IPS-15b (cell line): ENCODE measurements around the gene OOSP4B.
"Not testable (repeated sequence)": the region's sequence is repeated elsewhere in the genome, so short reads cannot be mapped to it uniquely, and the experiment has no call there.

Experiments
- H3K27me3 ChIP-seq: one replicate; pipeline ENCODE4 v1.6.1; 2013; ENCODE audit warnings: low read length; ENCODE audit not compliant: control insufficient read depth, insufficient read depth
- H3K36me3 ChIP-seq: one replicate; pipeline ENCODE4 v1.6.1; 2013; ENCODE audit warnings: low read length; ENCODE audit not compliant: control insufficient read depth, insufficient read depth
- H3K4me1 ChIP-seq: one replicate; pipeline ENCODE4 v1.6.1; 2013; ENCODE audit warnings: mild to moderate bottlenecking, low read length; ENCODE audit not compliant: control insufficient read depth, insufficient read depth
- H3K4me3 ChIP-seq: one replicate; pipeline ENCODE4 v1.5.1; 2013; ENCODE audit warnings: low read depth, low read length
- H3K9ac ChIP-seq: one replicate; pipeline ENCODE4 v1.6.1; 2013; ENCODE audit warnings: low read depth, mild to moderate bottlenecking, low read length
- H3K9me3 ChIP-seq: one replicate; pipeline ENCODE4 v1.6.1; 2013; ENCODE audit warnings: mild to moderate bottlenecking, low read length; ENCODE audit not compliant: control insufficient read depth, insufficient read depth

OOSP4B gene

DNA sequence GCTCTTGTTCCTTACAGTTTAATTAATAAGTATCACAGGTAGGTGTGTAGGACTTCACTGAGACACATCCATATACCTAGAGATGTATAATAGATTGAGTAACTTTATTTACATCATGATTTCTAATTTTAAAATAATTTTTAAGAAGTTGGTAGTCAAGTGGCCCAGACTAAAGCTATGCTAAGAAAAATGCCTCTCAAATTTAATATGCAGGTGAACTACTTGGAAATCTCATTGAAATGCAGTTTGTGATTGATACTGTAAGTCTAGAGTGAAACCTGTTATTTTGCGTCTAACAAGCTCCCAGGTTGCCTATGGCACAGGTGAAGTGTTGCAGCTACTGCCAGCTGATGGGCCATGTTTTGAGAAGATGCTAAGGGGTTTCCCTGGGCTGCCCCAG is at the start of gene OOSP4B:
OOSP4B (plus strand) TSS at position 301 of the 400 bp plus-strand sequence.
- Histone ChIP-seq H3K27me3 (no peaks in the 10 kb centered on the region), H3K4me1 (peaks cover 11% of the 10 kb centered on the region), H3K4me3 (no peak within 1 kb of the TSS), H3K9ac (no peak within 1 kb of the TSS), H3K9me3 (no peaks in the 10 kb centered on the region), H3K36me3 (no peaks in the 10 kb centered on the region)

DNA sequence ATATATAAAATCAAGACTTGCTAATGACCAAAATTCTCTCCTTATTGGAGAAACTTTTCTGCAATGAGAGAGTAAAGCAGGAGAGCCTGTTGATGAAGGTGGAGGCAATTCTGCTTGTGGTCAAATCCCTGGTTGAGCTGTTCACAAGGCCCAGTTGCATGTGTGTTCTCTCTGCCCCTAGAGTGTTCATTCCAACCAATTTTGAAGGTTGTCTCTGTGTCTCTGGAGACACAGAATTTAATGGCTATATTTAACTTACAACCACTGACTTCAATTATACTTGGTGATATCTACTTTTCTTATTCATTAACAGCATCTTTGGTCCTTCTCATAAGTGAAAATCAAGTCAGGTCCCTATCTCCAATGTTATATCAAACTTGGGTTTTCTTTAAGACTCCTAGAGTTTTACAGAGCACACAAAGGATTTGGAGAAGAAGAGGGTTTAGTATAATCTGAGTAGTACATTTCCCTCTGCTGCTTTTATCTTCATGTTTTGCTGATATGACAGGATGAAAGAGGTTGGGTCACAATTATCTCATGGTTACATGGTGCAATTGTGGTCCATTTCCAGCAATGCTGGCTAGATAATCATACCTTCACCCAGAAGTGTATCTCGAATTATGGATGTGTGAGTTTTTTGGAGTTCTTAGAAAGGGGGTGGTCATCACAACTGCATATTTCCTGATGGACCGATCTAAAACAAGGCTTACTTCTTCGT is 49.1 kb upstream of the OOSP4B start:
- Histone ChIP-seq H3K9ac (no peak overlapping the region), H3K4me3 (no peak overlapping the region), H3K9me3 (no peaks in the 10 kb centered on the region), H3K27me3 (no peaks in the 10 kb centered on the region), H3K4me1 (no peaks in the 10 kb centered on the region), H3K36me3 (no peaks in the 10 kb centered on the region)

DNA sequence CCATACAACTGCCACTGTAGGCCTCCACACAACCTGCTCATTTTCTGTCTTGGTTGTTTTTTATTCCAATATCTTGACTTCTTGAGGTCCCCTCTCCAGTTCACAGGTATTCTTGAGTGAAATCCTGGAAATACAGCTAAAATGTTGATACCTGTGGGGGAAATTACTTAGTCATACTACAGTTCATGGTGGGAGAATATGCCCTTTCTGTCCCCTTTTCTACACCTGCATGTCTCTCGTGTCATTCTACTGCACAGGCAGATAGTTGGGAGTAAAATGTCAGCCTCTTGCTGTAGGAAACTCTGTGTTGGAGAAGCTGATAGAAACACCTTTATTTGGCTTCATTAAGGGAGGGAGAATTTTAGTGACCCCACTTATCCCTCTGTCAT is 48.6 kb upstream of the OOSP4B start:
- Histone ChIP-seq H3K9ac (no peak overlapping the region), H3K9me3 (no peaks in the 10 kb centered on the region)

DNA sequence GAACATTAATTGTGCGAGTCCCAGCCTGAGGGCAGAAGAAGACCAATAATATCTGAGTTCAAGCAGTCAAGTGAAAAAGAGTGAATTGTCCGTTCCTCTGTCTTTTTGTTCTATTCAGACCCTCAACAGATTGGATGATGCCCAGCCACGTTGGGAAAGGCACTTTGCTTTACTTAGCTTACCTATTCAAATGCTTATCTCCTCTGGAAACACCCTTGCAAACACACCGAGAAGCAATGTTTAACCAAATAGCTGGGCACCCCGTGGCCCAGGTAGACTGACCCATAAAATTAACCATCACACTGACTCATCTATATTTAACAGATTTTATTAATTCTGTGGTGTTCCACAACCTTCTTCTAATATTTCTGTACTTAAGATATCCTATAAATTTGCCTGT is 43.9 kb upstream of the OOSP4B start:
- Histone ChIP-seq H3K27me3 (no peaks in the 10 kb centered on the region), H3K4me1 (no peaks in the 10 kb centered on the region), H3K4me3 (no peak overlapping the region), H3K36me3 (no peaks in the 10 kb centered on the region), H3K9ac (no peak overlapping the region), H3K9me3 (no peaks in the 10 kb centered on the region)

More for the DNA sequence above, 48.6 kb upstream of the OOSP4B start:
- Histone ChIP-seq H3K27me3 (no peaks in the 10 kb centered on the region), H3K36me3 (no peaks in the 10 kb centered on the region), H3K4me3 (no peak overlapping the region), H3K4me1 (no peaks in the 10 kb centered on the region)

DNA sequence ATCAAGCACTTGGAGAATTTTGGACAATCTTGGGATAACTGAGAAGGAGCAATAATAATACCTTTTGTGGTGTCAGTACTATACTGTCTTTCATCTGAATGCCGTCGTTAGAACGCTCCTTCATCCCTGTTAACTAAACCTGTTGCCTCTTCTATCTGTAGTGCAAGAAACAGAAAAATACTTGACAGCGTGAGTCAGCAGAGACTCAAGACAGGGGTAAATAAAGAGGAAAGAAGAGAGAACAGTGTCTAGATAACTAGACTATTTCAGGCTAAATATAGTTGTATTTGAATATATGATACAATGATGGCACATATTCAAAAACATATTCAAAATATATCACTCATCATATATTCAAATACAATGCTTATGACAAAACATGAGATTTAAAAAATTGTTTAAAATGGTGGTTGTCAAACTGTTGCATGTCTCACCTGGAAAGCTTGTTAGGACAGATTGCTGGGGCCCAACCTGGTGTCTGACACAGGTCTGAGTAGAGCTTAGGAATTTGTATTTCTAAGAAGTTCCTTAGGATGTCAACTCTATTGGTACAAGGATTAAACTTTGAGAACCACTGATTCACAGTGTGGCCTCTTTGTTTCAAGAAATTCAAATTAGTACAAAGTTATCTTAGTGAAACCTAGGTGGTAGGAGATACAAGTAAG is 35.7 kb upstream of the OOSP4B start:
- no peaks in the 10 kb centered on the region for H3K36me3 ChIP-seq
- no peak overlapping the region for H3K9ac ChIP-seq
- H3K27me3 ChIP-seq, result no peaks in the 10 kb centered on the region
- no peak overlapping the region for H3K4me3 ChIP-seq
- no peaks in the 10 kb centered on the region for H3K9me3 ChIP-seq
- no peaks in the 10 kb centered on the region for H3K4me1 ChIP-seq

DNA sequence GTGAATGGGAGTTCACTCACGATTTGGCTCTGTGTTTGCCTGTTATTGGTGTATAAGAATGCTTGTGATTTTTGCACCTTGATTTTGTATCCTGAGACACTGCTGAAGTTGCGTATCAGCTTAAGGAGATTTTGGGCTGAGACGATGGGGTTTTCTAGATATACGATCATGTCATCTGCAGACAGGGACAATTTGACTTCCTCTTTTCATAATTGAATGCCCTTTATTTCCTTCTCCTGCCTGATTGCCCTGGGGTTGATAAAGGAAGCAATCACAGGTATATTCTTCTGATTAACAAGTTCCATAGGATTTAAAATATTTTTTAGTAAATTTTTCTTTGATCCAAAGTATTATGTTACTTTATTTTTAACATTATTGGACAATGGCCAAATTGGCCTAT is 34.9 kb upstream of the OOSP4B start:
- H3K4me1 ChIP-seq, H3K36me3 ChIP-seq, H3K27me3 ChIP-seq: not testable (repeated sequence)

DNA sequence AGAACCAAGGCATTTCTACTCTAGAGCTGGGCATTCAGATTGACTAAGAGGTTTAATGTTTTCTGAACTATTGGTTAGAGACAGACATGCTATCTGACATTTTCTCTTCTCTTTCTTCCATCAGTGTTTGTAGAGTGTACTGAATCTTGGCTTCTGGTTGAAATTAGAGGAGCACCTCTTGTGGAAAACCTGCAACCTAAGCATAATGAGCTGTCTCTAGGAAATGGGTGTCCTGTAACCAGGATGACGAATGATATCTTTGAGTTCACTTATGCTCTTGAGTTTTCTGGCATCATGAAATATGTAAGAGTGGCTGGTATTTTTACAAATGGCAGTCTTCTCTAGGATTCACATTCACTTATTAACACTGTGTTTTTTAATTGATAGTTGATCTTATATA is 33.8 kb upstream of the OOSP4B start:
- Histone ChIP-seq H3K4me3 (no peak overlapping the region), H3K27me3 (no peaks in the 10 kb centered on the region), H3K36me3 (no peaks in the 10 kb centered on the region), H3K4me1 (no peaks in the 10 kb centered on the region), H3K9ac (no peak overlapping the region), H3K9me3 (no peaks in the 10 kb centered on the region)

More for the DNA sequence above, 34.9 kb upstream of the OOSP4B start:
- H3K9ac ChIP-seq, H3K4me3 ChIP-seq, H3K9me3 ChIP-seq: not testable (repeated sequence)

DNA sequence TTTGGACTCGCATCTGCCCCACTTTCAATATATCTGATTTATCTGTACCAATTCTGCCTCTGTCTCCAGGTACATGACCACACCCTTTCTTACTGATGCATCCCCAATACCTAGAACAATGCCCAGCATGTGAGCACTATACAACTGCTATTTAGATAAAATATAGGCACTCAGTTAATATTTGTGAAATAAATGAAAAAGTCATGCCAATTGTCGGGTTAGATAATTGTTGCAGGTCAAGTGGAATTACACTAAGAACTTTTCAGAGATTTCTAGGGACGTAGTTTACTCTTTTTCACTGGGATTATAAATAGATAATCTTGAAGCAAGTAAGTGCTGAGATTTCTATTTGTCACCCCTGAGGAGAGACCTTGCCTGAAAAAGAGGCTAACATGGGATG is 32.6 kb upstream of the OOSP4B start:
- Histone ChIP-seq H3K36me3 (no peaks in the 10 kb centered on the region), H3K9me3 (no peaks in the 10 kb centered on the region)

DNA sequence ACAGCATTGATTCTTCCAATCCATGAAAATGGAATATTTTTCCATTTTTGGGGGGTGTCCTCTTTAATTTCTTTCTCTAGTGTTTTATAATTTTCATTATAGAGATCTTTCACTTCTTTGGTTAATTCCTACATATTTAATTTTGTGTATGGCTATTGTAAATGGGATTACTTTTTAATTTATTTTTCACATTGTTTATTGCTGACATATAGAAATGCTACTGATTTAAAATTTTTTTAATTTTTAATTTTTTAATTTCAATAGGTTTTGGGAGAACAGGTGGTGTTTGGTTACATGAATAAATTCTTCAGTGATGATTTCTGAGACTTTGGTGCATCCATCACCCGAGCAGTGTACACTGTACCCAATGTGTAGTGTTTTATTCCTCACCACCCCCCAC is 26.6 kb upstream of the OOSP4B start:
- Histone ChIP-seq H3K4me3 (no peak overlapping the region), H3K27me3 (no peaks in the 10 kb centered on the region), H3K4me1 (no peaks in the 10 kb centered on the region), H3K9ac (no peak overlapping the region), H3K9me3 (no peaks in the 10 kb centered on the region), H3K36me3 (no peaks in the 10 kb centered on the region)

More for the DNA sequence above, 32.6 kb upstream of the OOSP4B start:
- H3K4me1 ChIP-seq, result no peaks in the 10 kb centered on the region
- no peak overlapping the region for H3K9ac ChIP-seq
- H3K27me3 ChIP-seq, result no peaks in the 10 kb centered on the region
- no peak overlapping the region for H3K4me3 ChIP-seq

DNA sequence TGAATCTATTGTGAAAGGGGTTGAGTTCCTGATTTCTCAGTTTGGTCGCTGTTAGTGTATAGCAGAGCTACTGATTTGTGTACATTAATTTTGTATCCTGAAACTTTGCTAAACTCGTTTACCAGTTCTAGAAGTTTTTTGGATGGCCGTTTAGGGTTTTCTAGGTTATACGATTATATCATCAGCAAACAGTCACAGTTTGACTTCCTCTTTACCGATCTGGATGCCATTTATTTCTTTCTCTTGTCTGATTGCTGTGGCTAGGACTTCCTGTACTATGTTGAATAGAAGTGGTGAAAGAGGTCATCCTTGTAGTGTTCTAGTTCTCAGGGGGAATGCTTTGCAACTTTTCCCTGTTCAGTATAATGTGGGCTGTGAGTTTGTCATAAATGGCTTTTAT is 24.6 kb upstream of the OOSP4B start:
- H3K9me3 ChIP-seq, result no peaks in the 10 kb centered on the region
- no peaks in the 10 kb centered on the region for H3K27me3 ChIP-seq
- H3K4me1 ChIP-seq, result no peaks in the 10 kb centered on the region
- no peak overlapping the region for H3K4me3 ChIP-seq
- H3K36me3 ChIP-seq, result no peaks in the 10 kb centered on the region
- H3K9ac ChIP-seq, result no peak overlapping the region

DNA sequence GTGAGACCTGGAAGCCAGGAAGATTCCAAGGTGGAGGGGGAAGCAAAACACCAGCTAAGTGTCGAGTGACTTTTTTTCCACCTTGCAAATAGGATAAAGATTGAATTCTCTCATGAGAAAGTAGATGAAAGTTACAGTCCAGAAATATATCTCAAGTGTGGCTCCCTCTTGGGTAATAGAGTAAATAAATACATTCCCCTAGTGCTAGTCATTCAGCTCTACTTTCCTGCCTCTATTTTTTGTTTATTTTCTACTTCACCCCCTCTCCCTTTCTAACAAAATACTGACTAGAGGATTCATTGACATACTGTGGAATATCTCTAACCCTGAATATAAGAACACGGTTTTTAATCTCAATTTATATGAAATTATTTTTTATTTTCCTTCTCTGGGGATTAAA is 19.2 kb upstream of the OOSP4B start:
- no peak overlapping the region for H3K4me3 ChIP-seq
- H3K27me3 ChIP-seq, result no peaks in the 10 kb centered on the region

DNA sequence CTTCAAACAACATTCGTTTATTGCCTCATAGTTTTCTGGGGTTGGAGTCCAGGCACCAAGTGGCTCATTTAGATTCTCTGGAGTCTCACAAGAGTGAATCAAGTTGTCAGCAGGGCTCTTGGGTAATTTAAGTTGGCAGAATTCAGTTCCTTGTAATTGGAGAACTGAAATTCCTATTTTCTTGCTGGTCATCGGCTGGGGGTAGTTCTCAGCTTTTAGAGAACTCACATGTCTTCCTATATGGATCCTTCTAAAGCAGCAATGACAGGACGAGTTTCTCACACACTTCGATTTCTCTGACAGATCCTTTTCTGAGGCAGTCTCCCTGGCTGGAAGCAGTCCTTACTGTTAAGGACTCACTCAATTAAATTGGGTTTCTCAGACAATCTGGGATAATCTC is 17.3 kb upstream of the OOSP4B start:
- no peaks in the 10 kb centered on the region for H3K9me3 ChIP-seq
- no peaks in the 10 kb centered on the region for H3K36me3 ChIP-seq
- H3K4me1 ChIP-seq, result no peaks in the 10 kb centered on the region
- no peaks in the 10 kb centered on the region for H3K27me3 ChIP-seq
- no peak overlapping the region for H3K9ac ChIP-seq
- no peak overlapping the region for H3K4me3 ChIP-seq

More for the DNA sequence above, 19.2 kb upstream of the OOSP4B start:
- Histone ChIP-seq H3K9ac (no peak overlapping the region), H3K36me3 (no peaks in the 10 kb centered on the region), H3K4me1 (no peaks in the 10 kb centered on the region), H3K9me3 (no peaks in the 10 kb centered on the region)
